22Rv1 (cell line): ENCODE data around the gene CLCC1.

Experiments
- ZFX ChIP-seq: fragments of 450-650 bp; IDR thresholded peaks from 2 replicates; pipeline ENCODE4 v1.6.1; 2017; ENCODE audit warnings: antibody characterized with exemption, borderline replicate concordance
- TF ChIP-seq, protein P1 (sequence below): fragments of 450-650 bp; IDR thresholded peaks from 2 replicates; pipeline ENCODE4 v1.5.1; 2017; ENCODE audit warnings: mild to moderate bottlenecking

DNA sequence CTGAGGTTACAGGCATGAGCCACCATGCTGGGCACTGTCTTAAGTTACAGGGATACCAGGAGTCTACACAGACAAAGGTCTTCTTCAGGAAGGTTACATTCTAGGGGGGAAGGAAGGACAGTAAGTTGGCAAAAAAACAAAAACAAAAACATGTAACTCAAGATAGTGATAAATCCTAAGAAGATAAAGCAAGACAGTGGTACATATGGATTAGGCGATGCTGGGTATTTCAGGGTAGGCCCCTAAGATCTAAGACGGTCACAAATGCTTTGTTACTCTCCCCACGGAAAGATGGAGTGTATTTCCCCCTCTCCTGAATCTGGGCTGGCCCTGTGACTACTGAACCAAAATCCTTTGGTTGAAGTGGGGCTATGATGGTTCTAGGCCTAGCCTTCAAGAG is 8.2 kb downstream of the CLCC1 start:
- TF ChIP-seq, protein P1, sequence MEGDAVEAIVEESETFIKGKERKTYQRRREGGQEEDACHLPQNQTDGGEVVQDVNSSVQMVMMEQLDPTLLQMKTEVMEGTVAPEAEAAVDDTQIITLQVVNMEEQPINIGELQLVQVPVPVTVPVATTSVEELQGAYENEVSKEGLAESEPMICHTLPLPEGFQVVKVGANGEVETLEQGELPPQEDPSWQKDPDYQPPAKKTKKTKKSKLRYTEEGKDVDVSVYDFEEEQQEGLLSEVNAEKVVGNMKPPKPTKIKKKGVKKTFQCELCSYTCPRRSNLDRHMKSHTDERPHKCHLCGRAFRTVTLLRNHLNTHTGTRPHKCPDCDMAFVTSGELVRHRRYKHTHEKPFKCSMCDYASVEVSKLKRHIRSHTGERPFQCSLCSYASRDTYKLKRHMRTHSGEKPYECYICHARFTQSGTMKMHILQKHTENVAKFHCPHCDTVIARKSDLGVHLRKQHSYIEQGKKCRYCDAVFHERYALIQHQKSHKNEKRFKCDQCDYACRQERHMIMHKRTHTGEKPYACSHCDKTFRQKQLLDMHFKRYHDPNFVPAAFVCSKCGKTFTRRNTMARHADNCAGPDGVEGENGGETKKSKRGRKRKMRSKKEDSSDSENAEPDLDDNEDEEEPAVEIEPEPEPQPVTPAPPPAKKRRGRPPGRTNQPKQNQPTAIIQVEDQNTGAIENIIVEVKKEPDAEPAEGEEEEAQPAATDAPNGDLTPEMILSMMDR: no peak
- no peak for TF ChIP-seq ZFX
